Measurements from ENCODE around the gene KIF5A.
"Not testable (repeated sequence)": the region's sequence is repeated elsewhere in the genome, so short reads cannot be mapped to it uniquely, and the experiment has no call there.

The KIF5A gene

GRCh38 chr12:57616383-57617101 lies 66.7 kb downstream of the KIF5A start:
- Histone ChIP-seq H3K9ac (ENCODE audit: low read depth, low read length, poor library complexity, severe bottlenecking) (no peak overlapping the region), H3K27me3 (ENCODE audit: insufficient read depth, low read length, poor library complexity, severe bottlenecking) (no peaks in the 10 kb centered on the region), H2AFZ (ENCODE audit: low read length) (no peak overlapping the region), H3K36me3 (ENCODE audit: insufficient read depth, low read length) (no peaks in the 10 kb centered on the region), H3K4me1 (ENCODE audit: insufficient read depth, low read length, poor library complexity, severe bottlenecking) (peaks cover 24% of the 10 kb centered on the region), H3K9me3 (ENCODE audit: insufficient read depth, low read depth, low read length) (no peaks in the 10 kb centered on the region), H3K79me2 (ENCODE audit: insufficient read depth, low read length) (no peaks in the 10 kb centered on the region), H4K20me1 (ENCODE audit: insufficient read depth, low read length, poor library complexity, severe bottlenecking) (no peaks in the 10 kb centered on the region), H3F3A (ENCODE audit: low read depth) (no peaks in the 10 kb centered on the region), H3K9me2 (replicated peaks; ENCODE audit: low read depth, low read length) (no peaks in the 10 kb centered on the region), H3K4me3 (ENCODE audit: low read length, poor library complexity, severe bottlenecking) (no peak overlapping the region), H3K4me2 (ENCODE audit: low read depth, low read length, poor library complexity, severe bottlenecking) (no peak overlapping the region)
- no peak for TF ChIP-seq CTCF (conservative IDR thresholded peaks at IDR 0.05; ENCODE audit: low read length)
- TF ChIP-seq EZH2phosphoT487 (IDR thresholded peaks at IDR 0.05; ENCODE audit: borderline replicate concordance) = no peak

- H3K4me2 ChIP-seq (ENCODE audit: low read depth, low read length, poor library complexity, severe bottlenecking) = no peak overlapping the region
- no peaks in the 10 kb centered on the region for H3K79me2 ChIP-seq (ENCODE audit: insufficient read depth, low read length)
- peaks cover 15% of the 10 kb centered on the region for H3K4me1 ChIP-seq (ENCODE audit: insufficient read depth, low read length, poor library complexity, severe bottlenecking)
- H3K9ac ChIP-seq (ENCODE audit: low read depth, low read length, poor library complexity, severe bottlenecking) = no peak overlapping the region
- H3K27me3 ChIP-seq (ENCODE audit: insufficient read depth, low read length, poor library complexity, severe bottlenecking) = no peaks in the 10 kb centered on the region
- H3F3A ChIP-seq (ENCODE audit: low read depth) = no peaks in the 10 kb centered on the region
- no peaks in the 10 kb centered on the region for H4K20me1 ChIP-seq (ENCODE audit: insufficient read depth, low read length, poor library complexity, severe bottlenecking)
- H3K9me2 ChIP-seq (replicated peaks; ENCODE audit: low read depth, low read length) = no peaks in the 10 kb centered on the region
- no peak for TF ChIP-seq CTCF (conservative IDR thresholded peaks at IDR 0.05; ENCODE audit: low read length)
- no peak for TF ChIP-seq EZH2phosphoT487 (IDR thresholded peaks at IDR 0.05; ENCODE audit: borderline replicate concordance)
- no peak overlapping the region for H2AFZ ChIP-seq (ENCODE audit: low read length)
- H3K4me3 ChIP-seq (ENCODE audit: low read length, poor library complexity, severe bottlenecking) = no peak overlapping the region
- H3K9me3 ChIP-seq (ENCODE audit: insufficient read depth, low read depth, low read length) = no peaks in the 10 kb centered on the region
- H3K36me3 ChIP-seq (ENCODE audit: insufficient read depth, low read length) = no peaks in the 10 kb centered on the region
Observed at GRCh38 chr12:57617942-57618341, 68.1 kb downstream of the KIF5A start.

GRCh38 chr12:57618431-57618830 lies 68.6 kb downstream of the KIF5A start:
- H3K9me2 ChIP-seq (replicated peaks; ENCODE audit: low read depth, low read length); H3K4me3 ChIP-seq (ENCODE audit: low read length, poor library complexity, severe bottlenecking); H4K20me1 ChIP-seq (ENCODE audit: insufficient read depth, low read length, poor library complexity, severe bottlenecking); H2AFZ ChIP-seq (ENCODE audit: low read length); H3K4me2 ChIP-seq (ENCODE audit: low read depth, low read length, poor library complexity, severe bottlenecking); H3K36me3 ChIP-seq (ENCODE audit: insufficient read depth, low read length); H3F3A ChIP-seq (ENCODE audit: low read depth); H3K9ac ChIP-seq (ENCODE audit: low read depth, low read length, poor library complexity, severe bottlenecking); H3K27me3 ChIP-seq (ENCODE audit: insufficient read depth, low read length, poor library complexity, severe bottlenecking); H3K79me2 ChIP-seq (ENCODE audit: insufficient read depth, low read length); H3K9me3 ChIP-seq (ENCODE audit: insufficient read depth, low read depth, low read length): not testable (repeated sequence)
- peaks cover 15% of the 10 kb centered on the region for H3K4me1 ChIP-seq (ENCODE audit: insufficient read depth, low read length, poor library complexity, severe bottlenecking)

GRCh38 chr12:57618966-57619433 lies 69.2 kb downstream of the KIF5A start:
- H3K9ac ChIP-seq (ENCODE audit: low read depth, low read length, poor library complexity, severe bottlenecking) = no peak overlapping the region
- H3K27me3 ChIP-seq (ENCODE audit: insufficient read depth, low read length, poor library complexity, severe bottlenecking) = no peaks in the 10 kb centered on the region
- no peaks in the 10 kb centered on the region for H4K20me1 ChIP-seq (ENCODE audit: insufficient read depth, low read length, poor library complexity, severe bottlenecking)
- H3K9me3 ChIP-seq (ENCODE audit: insufficient read depth, low read depth, low read length) = no peaks in the 10 kb centered on the region
- no peak overlapping the region for H3K4me3 ChIP-seq (ENCODE audit: low read length, poor library complexity, severe bottlenecking)
- no peaks in the 10 kb centered on the region for H3K9me2 ChIP-seq (replicated peaks; ENCODE audit: low read depth, low read length)
- no peak for TF ChIP-seq EZH2phosphoT487 (IDR thresholded peaks at IDR 0.05; ENCODE audit: borderline replicate concordance)
- no peak for TF ChIP-seq CTCF (conservative IDR thresholded peaks at IDR 0.05; ENCODE audit: low read length)
- H3K79me2 ChIP-seq (ENCODE audit: insufficient read depth, low read length) = no peaks in the 10 kb centered on the region
- no peak overlapping the region for H3K4me2 ChIP-seq (ENCODE audit: low read depth, low read length, poor library complexity, severe bottlenecking)
- no peak overlapping the region for H2AFZ ChIP-seq (ENCODE audit: low read length)
- no peaks in the 10 kb centered on the region for H3K36me3 ChIP-seq (ENCODE audit: insufficient read depth, low read length)
- H3F3A ChIP-seq (ENCODE audit: low read depth) = no peaks in the 10 kb centered on the region
- peaks cover 11% of the 10 kb centered on the region for H3K4me1 ChIP-seq (ENCODE audit: insufficient read depth, low read length, poor library complexity, severe bottlenecking)

All from Loucy (cell line).